Activated T-helper 17 cell treated with anti-CD3 and anti-CD28 coated beads, Interleukin-2, amount 50 U/mL, for 72 hours (primary cell): Measurements from ENCODE around the gene C20orf141. TPM values are rescaled to one million over a fixed set of nuclear protein-coding genes. Genes with fewer than 3 reads are reported as not detected.
"Not testable (repeated sequence)": the region's sequence is repeated elsewhere in the genome, so short reads cannot be mapped to it uniquely, and the experiment has no call there.

ENCODE experiments used
- ATAC-seq: fragments of 150-1000 bp; cut with Tn5 transposase; replicated peaks from 2 replicates; pipeline ENCODE4 v1.10.0; 2021; ENCODE audit warnings: mild to moderate bottlenecking, moderate library complexity
- H3K27ac Mint-ChIP-seq: one replicate; pipeline ENCODE4 v1.8.0; 2022; ENCODE audit warnings: mixed read lengths
- H3K27me3 Mint-ChIP-seq: one replicate; pipeline ENCODE4 v1.8.0; 2022; ENCODE audit warnings: mixed read lengths
- H3K36me3 Mint-ChIP-seq: one replicate; pipeline ENCODE4 v1.8.0; 2022; ENCODE audit warnings: low read depth, mild to moderate bottlenecking, mixed read lengths
- H3K4me1 Mint-ChIP-seq: one replicate; pipeline ENCODE4 v1.8.0; 2022; ENCODE audit warnings: mixed read lengths
- H3K4me3 Mint-ChIP-seq: one replicate; pipeline ENCODE4 v1.8.0; 2022; ENCODE audit warnings: mild to moderate bottlenecking, mixed read lengths
- H3K9me3 Mint-ChIP-seq: one replicate; pipeline ENCODE4 v1.8.0; 2022; ENCODE audit warnings: mixed read lengths
- total RNA-seq, 2 donors: library from RNA; stranded (reverse); gene quantifications; one replicate each; pipeline ENCODE4 v1.2.3, GENCODE V29; 2022

C20orf141 gene, protein sequence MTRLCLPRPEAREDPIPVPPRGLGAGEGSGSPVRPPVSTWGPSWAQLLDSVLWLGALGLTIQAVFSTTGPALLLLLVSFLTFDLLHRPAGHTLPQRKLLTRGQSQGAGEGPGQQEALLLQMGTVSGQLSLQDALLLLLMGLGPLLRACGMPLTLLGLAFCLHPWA
- total RNA-seq, result not detected

DNA sequence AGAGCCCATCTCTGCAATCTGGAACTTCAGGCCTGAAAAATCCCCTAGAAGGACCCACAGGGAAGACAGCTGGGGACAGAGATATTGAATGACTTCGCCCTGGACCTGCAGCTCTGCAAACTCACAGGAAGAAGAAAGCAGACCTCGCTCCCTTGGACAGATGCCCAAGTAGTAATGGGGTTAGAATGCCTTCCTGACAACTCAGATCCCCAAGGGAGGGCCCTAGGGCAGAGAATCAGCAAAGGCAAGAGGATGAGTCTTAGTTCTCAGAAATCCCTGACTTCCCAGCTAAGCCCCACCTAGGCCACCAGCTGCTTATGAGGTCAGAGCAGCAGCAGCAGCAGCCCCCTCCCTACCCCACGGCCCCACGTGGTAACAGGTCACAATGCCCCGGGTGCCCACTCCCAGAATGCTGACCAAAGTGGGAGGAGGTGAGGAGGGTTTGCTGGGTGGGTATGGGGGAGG, at the start of gene C20orf141:
TSS of gene C20orf141 (plus strand) at position 401 of the 465 bp plus-strand sequence. CDS start 198 bp downstream, outside the sequence.
- no peaks in the 10 kb centered on the region for H3K9me3 Mint-ChIP-seq
- H3K27me3 Mint-ChIP-seq, result peaks cover 25% of the 10 kb centered on the region
- H3K4me1 Mint-ChIP-seq, result no peaks in the 10 kb centered on the region
- H3K27ac Mint-ChIP-seq, result peak within 1 kb of the TSS; percentile 27
- no peaks in the 10 kb centered on the region for H3K36me3 Mint-ChIP-seq
- no peak within 1 kb of the TSS for H3K4me3 Mint-ChIP-seq
- ATAC-seq, result no peak

GRCh38 chr20:2767768-2768631, 46.8 kb upstream of the C20orf141 start:
- no peak overlapping the region for H3K27ac Mint-ChIP-seq
- peaks cover 11% of the 10 kb centered on the region for H3K27me3 Mint-ChIP-seq
- no peaks in the 10 kb centered on the region for H3K4me1 Mint-ChIP-seq
- H3K36me3 Mint-ChIP-seq, result no peaks in the 10 kb centered on the region
- no peak for ATAC-seq
- no peak overlapping the region for H3K4me3 Mint-ChIP-seq
- H3K9me3 Mint-ChIP-seq, result no peaks in the 10 kb centered on the region

- Mint-ChIP-seq H3K9me3 (no peaks in the 10 kb centered on the region), H3K4me1 (no peaks in the 10 kb centered on the region), H3K27ac (no peak overlapping the region), H3K4me3 (no peak overlapping the region), H3K27me3 (peaks cover 11% of the 10 kb centered on the region), H3K36me3 (no peaks in the 10 kb centered on the region)
- no peak for ATAC-seq
Observed at GRCh38 chr20:2768632-2769015, 46.2 kb upstream of the C20orf141 start.

- H3K27me3 Mint-ChIP-seq, ATAC-seq, H3K9me3 Mint-ChIP-seq, H3K36me3 Mint-ChIP-seq, H3K4me1 Mint-ChIP-seq, H3K27ac Mint-ChIP-seq, H3K4me3 Mint-ChIP-seq: not testable (repeated sequence)
Observed at GRCh38 chr20:2770091-2770490, 44.7 kb upstream of the C20orf141 start.

DNA sequence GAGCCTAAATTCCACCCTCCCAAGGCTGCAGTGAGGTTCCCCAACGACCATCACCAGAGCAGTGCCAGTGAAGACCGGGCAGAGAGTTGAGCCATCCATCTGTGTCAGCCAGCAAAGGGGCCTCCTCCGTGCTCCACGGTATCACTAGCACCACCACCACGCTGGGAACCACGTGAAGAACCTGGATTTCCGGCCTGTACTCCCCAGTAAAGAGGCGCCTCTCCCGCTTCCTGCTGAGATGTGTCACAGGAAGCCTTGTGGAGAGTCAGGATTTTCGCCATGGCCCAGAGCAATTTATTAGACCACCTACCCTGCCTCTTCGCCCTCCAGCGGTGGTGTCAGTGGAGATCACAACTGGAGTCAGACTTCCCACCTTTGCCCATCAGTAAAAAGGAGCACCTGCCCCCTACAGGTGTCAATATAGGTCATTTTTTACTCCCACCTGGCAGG, 43.1 kb upstream of the C20orf141 start:
- no peak overlapping the region for H3K4me3 Mint-ChIP-seq
- H3K27ac Mint-ChIP-seq, result no peak overlapping the region
- H3K9me3 Mint-ChIP-seq, result no peaks in the 10 kb centered on the region
- ATAC-seq, result no peak
- H3K36me3 Mint-ChIP-seq, result no peaks in the 10 kb centered on the region
- no peaks in the 10 kb centered on the region for H3K4me1 Mint-ChIP-seq
- H3K27me3 Mint-ChIP-seq, result peaks cover 8% of the 10 kb centered on the region

DNA sequence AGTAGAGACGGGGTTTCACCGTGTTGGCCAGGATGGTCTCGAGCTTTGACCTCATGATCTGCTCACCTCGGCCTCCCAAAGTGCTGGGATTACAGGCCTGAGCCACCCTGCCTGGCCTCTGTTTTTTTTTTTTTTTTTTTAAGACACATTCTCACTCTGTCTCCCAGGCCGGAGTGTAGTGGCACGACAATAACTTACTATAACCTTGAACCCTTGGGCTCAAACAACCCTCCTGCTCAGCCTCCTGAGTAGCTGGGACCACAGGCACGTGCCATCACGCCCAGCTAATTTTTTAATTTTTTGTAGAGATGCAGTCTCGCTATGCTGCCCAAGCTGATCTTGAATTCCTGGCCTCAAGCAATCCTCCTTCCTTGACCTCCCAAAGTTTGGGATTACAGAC, 41.0 kb upstream of the C20orf141 start:
- Mint-ChIP-seq H3K27ac (no peak overlapping the region), H3K27me3 (no peaks in the 10 kb centered on the region)
- ATAC-seq, result no peak

DNA sequence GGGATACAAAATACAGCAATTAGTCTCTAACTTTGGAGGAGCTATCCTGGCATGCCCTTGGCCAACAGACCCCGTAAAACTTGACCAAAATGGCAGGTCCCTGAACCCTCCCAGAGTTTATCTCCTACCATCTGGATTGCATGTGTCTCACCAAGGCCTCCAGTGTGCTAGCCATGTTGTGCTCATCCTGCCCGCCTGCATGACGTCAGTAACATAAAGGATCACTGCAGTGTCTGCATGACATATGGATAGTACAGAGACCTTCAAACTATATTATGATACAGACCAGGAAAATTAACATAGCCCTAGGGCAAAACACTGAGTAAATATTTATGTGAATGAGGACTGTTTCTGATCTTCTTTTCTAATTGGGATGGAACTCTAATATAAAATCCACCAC, 39.6 kb upstream of the C20orf141 start:
- no peaks in the 10 kb centered on the region for H3K36me3 Mint-ChIP-seq
- no peak overlapping the region for H3K4me3 Mint-ChIP-seq
- H3K9me3 Mint-ChIP-seq, result no peaks in the 10 kb centered on the region
- H3K4me1 Mint-ChIP-seq, result no peaks in the 10 kb centered on the region
- no peak overlapping the region for H3K27ac Mint-ChIP-seq
- H3K27me3 Mint-ChIP-seq, result peaks cover 5% of the 10 kb centered on the region
- ATAC-seq, result no peak

More for the DNA sequence above, 41.0 kb upstream of the C20orf141 start:
- Mint-ChIP-seq H3K9me3 (no peaks in the 10 kb centered on the region), H3K36me3 (no peaks in the 10 kb centered on the region), H3K4me3 (no peak overlapping the region), H3K4me1 (no peaks in the 10 kb centered on the region)

DNA sequence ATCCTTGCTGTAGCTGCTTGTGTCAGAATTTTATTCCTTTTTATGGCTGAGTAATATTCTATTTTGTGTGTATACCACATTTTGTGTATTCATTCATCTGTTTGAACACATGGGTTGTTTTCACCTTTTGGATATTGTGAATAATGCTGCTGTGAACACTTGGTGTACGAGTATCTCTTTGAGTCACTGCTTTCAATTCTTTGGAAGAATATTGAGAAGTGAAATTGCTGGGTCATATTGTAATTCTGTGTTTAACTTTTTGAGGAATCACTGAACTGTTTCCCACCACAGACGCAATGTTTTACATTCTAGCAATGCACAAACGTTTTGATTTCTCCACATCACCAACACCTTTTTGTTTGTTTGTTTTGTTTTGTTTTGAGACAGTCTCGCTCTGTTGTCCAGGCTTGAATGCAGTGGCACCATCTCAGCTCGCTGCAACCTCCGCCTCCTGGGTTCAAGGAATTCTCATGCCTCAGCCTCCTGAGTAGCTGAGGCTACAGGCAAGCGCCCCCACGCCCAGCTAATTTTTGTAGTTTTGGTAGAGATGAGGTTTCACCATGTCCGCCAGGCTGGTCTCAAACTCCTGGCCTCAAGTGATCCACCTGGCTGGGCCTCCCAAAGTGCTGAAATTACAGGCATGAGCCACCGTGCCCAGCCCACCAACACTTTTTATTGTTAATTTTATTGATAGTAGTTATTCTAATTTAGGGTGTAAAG, 36.0 kb upstream of the C20orf141 start:
- no peak overlapping the region for H3K4me3 Mint-ChIP-seq
- no peaks in the 10 kb centered on the region for H3K36me3 Mint-ChIP-seq
- ATAC-seq, result peak; percentile 46
- H3K9me3 Mint-ChIP-seq, result no peaks in the 10 kb centered on the region
- H3K27ac Mint-ChIP-seq, result no peak overlapping the region
- H3K4me1 Mint-ChIP-seq, result no peaks in the 10 kb centered on the region
- peaks cover 19% of the 10 kb centered on the region for H3K27me3 Mint-ChIP-seq

DNA sequence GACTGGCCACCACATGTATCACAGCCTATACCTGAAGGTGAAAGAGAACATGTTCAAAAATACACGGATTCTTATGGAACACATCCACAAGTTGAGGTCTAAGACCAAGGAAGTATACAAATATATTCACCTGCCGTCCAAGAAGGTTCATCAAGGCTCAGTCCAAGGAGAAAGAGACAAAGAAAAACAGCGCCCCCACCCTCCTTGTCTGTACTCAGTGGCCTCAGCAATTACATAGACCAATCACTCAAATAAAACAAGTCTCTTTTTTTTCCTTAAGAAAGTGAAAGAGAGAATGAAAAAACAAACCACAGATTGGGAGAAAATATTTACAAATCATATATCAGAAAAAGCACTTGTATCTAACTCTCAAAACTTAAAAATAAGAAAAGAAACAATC, 33.8 kb upstream of the C20orf141 start:
- ATAC-seq, result no peak
- Mint-ChIP-seq H3K4me1 (no peaks in the 10 kb centered on the region), H3K27ac (no peak overlapping the region), H3K36me3 (no peaks in the 10 kb centered on the region), H3K9me3 (no peaks in the 10 kb centered on the region), H3K4me3 (no peak overlapping the region), H3K27me3 (peaks cover 19% of the 10 kb centered on the region)

DNA sequence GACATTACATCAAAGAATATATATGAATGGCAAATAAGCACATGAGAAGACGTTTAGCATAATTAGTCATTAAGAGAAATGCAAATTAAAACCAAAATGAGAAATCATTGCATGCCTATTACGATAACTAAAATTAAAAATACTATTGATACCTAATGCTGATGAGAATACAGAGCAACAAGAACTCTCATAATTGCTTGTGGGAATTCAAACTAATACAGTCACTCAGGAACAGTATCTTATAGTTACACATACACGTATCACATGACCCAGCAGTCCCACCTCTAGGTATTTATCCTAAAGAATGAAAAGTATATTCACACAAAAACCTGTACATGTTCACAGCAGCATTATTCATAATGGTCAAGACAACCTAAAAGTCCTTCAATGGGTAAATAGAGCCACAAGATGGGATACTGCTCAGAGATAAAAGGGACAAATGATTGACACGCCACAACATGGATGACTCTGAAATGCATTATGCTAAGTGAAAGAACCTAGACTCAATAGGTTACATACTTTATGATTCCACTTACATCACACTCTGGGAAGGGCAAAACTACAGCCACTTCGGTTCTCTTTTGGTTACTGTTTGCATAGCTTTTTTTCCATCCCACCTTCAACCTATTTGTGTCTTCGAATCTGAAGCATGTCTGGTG, 30.8 kb upstream of the C20orf141 start:
- H3K36me3 Mint-ChIP-seq, result no peaks in the 10 kb centered on the region
- no peak overlapping the region for H3K27ac Mint-ChIP-seq
- H3K4me1 Mint-ChIP-seq, result no peaks in the 10 kb centered on the region
- peak; percentile 55 for ATAC-seq
- no peak overlapping the region for H3K4me3 Mint-ChIP-seq
- no peaks in the 10 kb centered on the region for H3K9me3 Mint-ChIP-seq
- peaks cover 33% of the 10 kb centered on the region for H3K27me3 Mint-ChIP-seq

- no peaks in the 10 kb centered on the region for H3K9me3 Mint-ChIP-seq
- H3K4me3 Mint-ChIP-seq, result no peak overlapping the region
- ATAC-seq, result no peak
- no peaks in the 10 kb centered on the region for H3K4me1 Mint-ChIP-seq
- no peaks in the 10 kb centered on the region for H3K36me3 Mint-ChIP-seq
- H3K27ac Mint-ChIP-seq, result no peak overlapping the region
- H3K27me3 Mint-ChIP-seq, result peaks cover 39% of the 10 kb centered on the region
Observed at GRCh38 chr20:2793471-2793870, 21.3 kb upstream of the C20orf141 start.

DNA sequence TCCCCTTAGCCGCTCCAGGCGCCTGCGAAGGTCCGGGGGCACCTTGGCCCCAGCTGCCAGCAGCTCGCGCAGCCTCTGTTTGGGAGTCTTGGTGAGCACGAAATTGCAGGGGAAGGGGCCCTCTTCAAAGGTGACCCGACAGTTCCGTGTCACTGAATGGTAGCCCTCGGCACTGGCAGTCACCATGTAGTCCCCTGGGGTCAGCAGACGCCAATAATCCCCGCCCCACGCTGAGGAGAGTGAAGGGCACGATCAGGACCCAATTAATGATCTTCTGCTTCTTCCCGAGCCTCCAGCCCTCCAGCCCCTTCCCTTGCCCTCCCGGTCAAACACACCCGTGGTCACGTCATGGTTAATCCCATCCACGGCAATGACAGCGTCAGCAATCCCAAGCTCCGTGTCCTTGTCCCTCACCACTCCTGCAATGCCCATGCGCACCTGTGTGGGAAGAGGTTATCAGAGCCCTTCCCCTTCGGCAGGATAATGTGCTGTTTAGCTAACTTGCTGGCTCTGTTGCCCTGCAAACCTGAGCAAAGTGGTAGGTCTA, 20.5 kb upstream of the C20orf141 start:
- Mint-ChIP-seq H3K4me3 (no peak overlapping the region), H3K36me3 (no peaks in the 10 kb centered on the region), H3K27ac (no peak overlapping the region), H3K27me3 (peaks cover 38% of the 10 kb centered on the region), H3K4me1 (peaks cover 4% of the 10 kb centered on the region), H3K9me3 (no peaks in the 10 kb centered on the region)
- no peak for ATAC-seq

DNA sequence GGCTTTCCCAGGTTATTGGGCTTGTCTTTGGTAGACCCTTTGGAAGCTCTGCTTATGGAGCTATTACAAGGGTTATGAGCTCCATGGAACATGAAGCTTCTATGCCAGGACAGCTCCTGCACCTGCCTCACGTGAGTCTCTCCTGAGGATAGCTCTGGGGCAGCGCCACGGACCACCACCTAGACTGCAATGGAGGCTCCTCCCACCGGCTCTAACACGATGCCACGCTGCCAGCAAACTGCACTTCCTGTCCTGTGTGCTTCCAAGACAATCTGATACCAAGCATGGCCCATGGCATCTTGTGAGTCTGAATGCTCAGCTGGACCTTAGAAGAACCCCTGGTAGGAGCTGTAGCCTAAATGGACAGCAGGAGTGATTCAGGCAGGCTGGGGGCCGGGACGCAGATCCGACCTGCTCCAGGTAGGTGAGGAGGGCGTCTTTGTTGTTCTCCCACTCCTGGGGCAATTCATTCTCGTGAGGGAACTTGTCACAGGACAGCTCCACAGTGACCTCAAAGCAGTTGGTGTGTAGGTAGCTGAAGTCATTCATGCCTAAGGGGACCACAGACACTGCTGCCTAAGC, 19.8 kb upstream of the C20orf141 start:
- H3K36me3 Mint-ChIP-seq, result no peaks in the 10 kb centered on the region
- ATAC-seq, result no peak
- no peak overlapping the region for H3K4me3 Mint-ChIP-seq
- H3K4me1 Mint-ChIP-seq, result peaks cover 11% of the 10 kb centered on the region
- no peak overlapping the region for H3K27ac Mint-ChIP-seq
- peaks cover 44% of the 10 kb centered on the region for H3K27me3 Mint-ChIP-seq
- no peaks in the 10 kb centered on the region for H3K9me3 Mint-ChIP-seq

DNA sequence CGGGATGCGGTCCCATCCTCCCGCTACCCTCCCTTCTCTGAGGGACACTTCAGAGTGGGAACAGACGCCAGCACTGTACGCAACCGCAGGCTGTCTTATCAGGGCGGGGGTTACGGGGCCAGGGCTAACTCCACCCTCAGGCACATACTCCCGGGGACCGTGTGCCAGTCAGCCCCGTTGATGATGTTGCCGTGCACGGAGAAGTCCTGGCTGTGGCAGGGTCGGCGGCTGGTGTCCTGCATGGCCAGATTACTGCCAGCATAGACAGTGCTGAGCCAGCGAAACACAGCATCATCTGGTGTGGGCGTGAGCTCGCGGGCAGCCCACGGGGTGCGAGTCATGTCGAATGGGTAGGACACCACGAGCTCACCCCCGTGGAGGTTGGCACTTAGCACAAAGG, 19.3 kb upstream of the C20orf141 start:
- Mint-ChIP-seq H3K27ac (no peak overlapping the region), H3K36me3 (no peaks in the 10 kb centered on the region), H3K27me3 (peaks cover 42% of the 10 kb centered on the region), H3K9me3 (no peaks in the 10 kb centered on the region), H3K4me3 (no peak overlapping the region), H3K4me1 (peaks cover 13% of the 10 kb centered on the region)
- ATAC-seq, result no peak
